ENCODE data around the gene LRG1.
"Not testable (repeated sequence)": the region's sequence is repeated elsewhere in the genome, so short reads cannot be mapped to it uniquely, and the experiment has no call there.

Gene LRG1

GRCh38 chr19:4529924-4530522 is 9.8 kb downstream of the LRG1 start:
- no peak for DNase-seq (ENCODE audit: low read depth, low spot score)

GRCh38 chr19:4528843-4529242 is 11.0 kb downstream of the LRG1 start:
- DNase-seq (ENCODE audit: low read depth, low spot score) = no peak

GRCh38 chr19:4527377-4527776 is 12.5 kb downstream of the LRG1 start:
- not testable (repeated sequence) for DNase-seq (ENCODE audit: low read depth, low spot score)

GRCh38 chr19:4525563-4526002 is 14.3 kb downstream of the LRG1 start:
- no peak for DNase-seq (ENCODE audit: low read depth, low spot score)

- DNase-seq (ENCODE audit: low read depth, low spot score) = no peak
Measured at GRCh38 chr19:4524808-4525562, 14.9 kb downstream of the LRG1 start.

- DNase-seq (ENCODE audit: low read depth, low spot score) = no peak
Measured at GRCh38 chr19:4523306-4524110, 16.3 kb downstream of the LRG1 start.

- DNase-seq (ENCODE audit: low read depth, low spot score) = no peak
Measured at GRCh38 chr19:4522291-4523002, 17.4 kb downstream of the LRG1 start.

GRCh38 chr19:4521888-4522242 is 18.0 kb downstream of the LRG1 start:
- no peak for DNase-seq (ENCODE audit: low read depth, low spot score)

GRCh38 chr19:4521170-4521887 is 18.5 kb downstream of the LRG1 start:
- DNase-seq (ENCODE audit: low read depth, low spot score) = no peak

- no peak for DNase-seq (ENCODE audit: low read depth, low spot score)
Measured at GRCh38 chr19:4519521-4520277, 20.1 kb downstream of the LRG1 start.

GRCh38 chr19:4519172-4519496 is 20.7 kb downstream of the LRG1 start:
- DNase-seq (ENCODE audit: low read depth, low spot score) = no peak

- no peak for DNase-seq (ENCODE audit: low read depth, low spot score)
Measured at GRCh38 chr19:4518345-4519171, 21.3 kb downstream of the LRG1 start, which contains the start of gene PLIN4. Gene PLIN4, minus strand, starts transcription at chr19:4518486. Its CDS starts 214 bp downstream, at chr19:4518272.

GRCh38 chr19:4517451-4518057 is 22.3 kb downstream of the LRG1 start:
- DNase-seq (ENCODE audit: low read depth, low spot score) = no peak

- DNase-seq (ENCODE audit: low read depth, low spot score) = no peak
Measured at GRCh38 chr19:4516939-4517300, 22.9 kb downstream of the LRG1 start.

GRCh38 chr19:4516199-4516938 is 23.5 kb downstream of the LRG1 start:
- no peak for DNase-seq (ENCODE audit: low read depth, low spot score)

- no peak for DNase-seq (ENCODE audit: low read depth, low spot score)
Measured at GRCh38 chr19:4515732-4516131, 24.1 kb downstream of the LRG1 start.

- DNase-seq (ENCODE audit: low read depth, low spot score) = no peak
Measured at GRCh38 chr19:4513248-4513647, 26.6 kb downstream of the LRG1 start.

GRCh38 chr19:4512070-4512469 is 27.8 kb downstream of the LRG1 start:
- no peak for DNase-seq (ENCODE audit: low read depth, low spot score)

All from iPS DF 19.7 (cell line).